ENCODE measurements around the gene SLC18A3.

DNA sequence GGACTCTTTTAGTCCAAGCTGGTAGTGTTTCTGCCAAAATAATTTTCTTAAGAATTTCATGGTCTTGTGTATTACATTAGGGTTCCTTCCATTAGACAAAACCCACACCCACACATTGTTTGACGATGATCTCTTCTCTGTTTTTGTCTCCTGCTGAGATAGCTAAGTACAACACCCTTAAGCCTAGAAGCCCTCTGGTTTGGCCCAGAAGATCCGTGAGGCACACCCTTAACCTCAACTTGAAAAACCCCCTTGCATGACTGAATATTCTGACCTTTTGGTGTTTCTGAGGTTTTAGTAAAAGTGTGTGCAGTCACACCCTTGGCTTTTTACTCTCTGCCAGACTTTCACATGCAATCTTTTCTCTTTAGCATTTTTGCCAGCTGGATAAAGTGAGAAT is 41.9 kb upstream of the SLC18A3 start:
- TF ChIP-seq, protein P1, sequence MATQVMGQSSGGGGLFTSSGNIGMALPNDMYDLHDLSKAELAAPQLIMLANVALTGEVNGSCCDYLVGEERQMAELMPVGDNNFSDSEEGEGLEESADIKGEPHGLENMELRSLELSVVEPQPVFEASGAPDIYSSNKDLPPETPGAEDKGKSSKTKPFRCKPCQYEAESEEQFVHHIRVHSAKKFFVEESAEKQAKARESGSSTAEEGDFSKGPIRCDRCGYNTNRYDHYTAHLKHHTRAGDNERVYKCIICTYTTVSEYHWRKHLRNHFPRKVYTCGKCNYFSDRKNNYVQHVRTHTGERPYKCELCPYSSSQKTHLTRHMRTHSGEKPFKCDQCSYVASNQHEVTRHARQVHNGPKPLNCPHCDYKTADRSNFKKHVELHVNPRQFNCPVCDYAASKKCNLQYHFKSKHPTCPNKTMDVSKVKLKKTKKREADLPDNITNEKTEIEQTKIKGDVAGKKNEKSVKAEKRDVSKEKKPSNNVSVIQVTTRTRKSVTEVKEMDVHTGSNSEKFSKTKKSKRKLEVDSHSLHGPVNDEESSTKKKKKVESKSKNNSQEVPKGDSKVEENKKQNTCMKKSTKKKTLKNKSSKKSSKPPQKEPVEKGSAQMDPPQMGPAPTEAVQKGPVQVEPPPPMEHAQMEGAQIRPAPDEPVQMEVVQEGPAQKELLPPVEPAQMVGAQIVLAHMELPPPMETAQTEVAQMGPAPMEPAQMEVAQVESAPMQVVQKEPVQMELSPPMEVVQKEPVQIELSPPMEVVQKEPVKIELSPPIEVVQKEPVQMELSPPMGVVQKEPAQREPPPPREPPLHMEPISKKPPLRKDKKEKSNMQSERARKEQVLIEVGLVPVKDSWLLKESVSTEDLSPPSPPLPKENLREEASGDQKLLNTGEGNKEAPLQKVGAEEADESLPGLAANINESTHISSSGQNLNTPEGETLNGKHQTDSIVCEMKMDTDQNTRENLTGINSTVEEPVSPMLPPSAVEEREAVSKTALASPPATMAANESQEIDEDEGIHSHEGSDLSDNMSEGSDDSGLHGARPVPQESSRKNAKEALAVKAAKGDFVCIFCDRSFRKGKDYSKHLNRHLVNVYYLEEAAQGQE (IDR thresholded peaks at IDR 0.05; ENCODE audit: low read depth) = no peak
- TF ChIP-seq EGR1 (IDR thresholded peaks at IDR 0.05) (no peak), RAD21 (IDR thresholded peaks at IDR 0.05; ENCODE audit: low read depth) (no peak)
